ENCODE results near the gene SGCE.

SGCE gene

DNA sequence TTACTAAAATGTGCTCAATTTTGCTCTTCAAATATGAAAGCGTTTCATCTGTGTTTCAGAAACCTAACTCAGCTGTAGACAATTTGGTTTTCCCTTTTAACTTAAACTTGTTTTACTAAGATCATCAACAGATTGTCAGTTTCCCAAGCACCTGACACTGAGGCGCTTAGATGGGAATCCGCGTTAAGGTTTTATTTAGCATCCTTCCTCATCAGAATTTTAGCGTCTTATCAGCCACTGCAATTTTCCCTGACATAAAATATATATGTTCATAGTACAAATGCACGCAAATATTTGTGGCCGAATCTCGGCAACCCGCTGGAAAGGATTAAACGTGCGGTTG, 1.2 kb downstream of the SGCE start:
- no peak for ATAC-seq

DNA sequence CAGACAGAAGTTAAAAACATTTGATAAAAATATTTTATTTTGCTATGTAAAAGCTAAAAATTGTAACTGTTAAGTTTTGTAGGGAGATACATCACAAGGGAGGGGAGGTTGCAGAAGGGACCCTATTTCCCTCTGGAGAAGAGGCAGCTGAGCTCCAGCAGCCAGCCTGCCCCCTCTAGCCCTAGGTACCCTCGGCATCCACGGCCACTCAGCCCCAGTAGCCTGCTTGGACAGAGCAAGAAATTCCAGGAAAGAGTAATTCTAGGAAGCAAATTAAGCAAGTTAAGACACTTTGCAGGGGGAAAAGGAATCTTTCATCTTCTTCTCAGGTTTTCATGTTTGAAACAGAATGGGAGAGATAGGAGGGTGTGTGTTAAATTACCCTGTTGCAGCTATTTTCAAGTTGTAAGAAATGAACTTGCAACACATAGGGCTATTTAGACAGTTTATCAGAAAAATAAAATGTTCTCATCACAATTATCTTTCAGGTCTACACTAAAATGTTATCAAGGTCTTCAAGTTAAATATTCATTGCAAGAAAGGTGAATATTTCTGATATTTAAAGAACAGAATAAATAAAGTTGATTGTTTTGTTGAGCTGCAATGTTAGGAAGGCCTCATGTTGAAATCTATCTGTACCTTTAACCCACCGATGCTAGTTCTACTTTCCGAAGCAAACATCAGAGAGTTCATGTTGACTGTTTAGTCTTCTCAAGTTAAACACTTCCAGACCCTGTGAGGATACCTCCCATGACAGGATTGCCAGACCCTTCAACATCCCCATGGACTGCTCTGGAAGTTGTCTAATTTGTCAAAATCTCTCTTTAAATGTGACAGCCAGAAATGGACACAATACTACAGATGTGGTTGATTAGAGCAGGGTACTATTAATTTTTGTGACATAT, 5.5 kb downstream of the SGCE start:
- ATAC-seq = peak; percentile 31
- 0 out of 2 replicates have a peak, but pooled peaks have one; percentile 23 for TF ChIP-seq ZNF8 (CRISPR knock-in tag; IDR thresholded peaks at IDR 0.05)
- TF ChIP-seq ZFP30 (CRISPR knock-in tag; IDR thresholded peaks at IDR 0.05) = no peak

More for the DNA sequence above, 1.2 kb downstream of the SGCE start:
- TF ChIP-seq ZNF70 (CRISPR knock-in tag; IDR thresholded peaks at IDR 0.05) (no peak), ZNF8 (CRISPR knock-in tag; IDR thresholded peaks at IDR 0.05) (no peak), BACH2 (CRISPR knock-in tag; IDR thresholded peaks at IDR 0.05; ENCODE audit: borderline replicate concordance) (no peak), PPARA (CRISPR knock-in tag; IDR thresholded peaks at IDR 0.05; ENCODE audit: borderline replicate concordance) (no peak), RARB (CRISPR knock-in tag; IDR thresholded peaks at IDR 0.05) (no peak), CSDC2 (CRISPR knock-in tag; IDR thresholded peaks at IDR 0.05) (no peak), TCF4 (CRISPR knock-in tag; IDR thresholded peaks at IDR 0.05; ENCODE audit: borderline replicate concordance) (no peak), ZC3H10 (CRISPR knock-in tag; IDR thresholded peaks at IDR 0.05) (no peak), ESRRG (CRISPR knock-in tag; IDR thresholded peaks at IDR 0.05) (no peak), GLIS3 (CRISPR knock-in tag; IDR thresholded peaks at IDR 0.05) (no peak), TOX (CRISPR knock-in tag; IDR thresholded peaks at IDR 0.05; ENCODE audit: borderline replicate concordance) (no peak), ZNF565 (CRISPR knock-in tag; conservative IDR thresholded peaks at IDR 0.05; ENCODE audit: low read depth) (no peak)
- TF ChIP-seq, protein P1, sequence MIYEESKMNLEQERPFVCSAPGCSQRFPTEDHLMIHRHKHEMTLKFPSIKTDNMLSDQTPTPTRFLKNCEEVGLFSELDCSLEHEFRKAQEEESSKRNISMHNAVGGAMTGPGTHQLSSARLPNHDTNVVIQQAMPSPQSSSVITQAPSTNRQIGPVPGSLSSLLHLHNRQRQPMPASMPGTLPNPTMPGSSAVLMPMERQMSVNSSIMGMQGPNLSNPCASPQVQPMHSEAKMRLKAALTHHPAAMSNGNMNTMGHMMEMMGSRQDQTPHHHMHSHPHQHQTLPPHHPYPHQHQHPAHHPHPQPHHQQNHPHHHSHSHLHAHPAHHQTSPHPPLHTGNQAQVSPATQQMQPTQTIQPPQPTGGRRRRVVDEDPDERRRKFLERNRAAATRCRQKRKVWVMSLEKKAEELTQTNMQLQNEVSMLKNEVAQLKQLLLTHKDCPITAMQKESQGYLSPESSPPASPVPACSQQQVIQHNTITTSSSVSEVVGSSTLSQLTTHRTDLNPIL (CRISPR knock-in tag; IDR thresholded peaks at IDR 0.05; ENCODE audit: low read depth) = no peak
- TF ChIP-seq, protein P2, sequence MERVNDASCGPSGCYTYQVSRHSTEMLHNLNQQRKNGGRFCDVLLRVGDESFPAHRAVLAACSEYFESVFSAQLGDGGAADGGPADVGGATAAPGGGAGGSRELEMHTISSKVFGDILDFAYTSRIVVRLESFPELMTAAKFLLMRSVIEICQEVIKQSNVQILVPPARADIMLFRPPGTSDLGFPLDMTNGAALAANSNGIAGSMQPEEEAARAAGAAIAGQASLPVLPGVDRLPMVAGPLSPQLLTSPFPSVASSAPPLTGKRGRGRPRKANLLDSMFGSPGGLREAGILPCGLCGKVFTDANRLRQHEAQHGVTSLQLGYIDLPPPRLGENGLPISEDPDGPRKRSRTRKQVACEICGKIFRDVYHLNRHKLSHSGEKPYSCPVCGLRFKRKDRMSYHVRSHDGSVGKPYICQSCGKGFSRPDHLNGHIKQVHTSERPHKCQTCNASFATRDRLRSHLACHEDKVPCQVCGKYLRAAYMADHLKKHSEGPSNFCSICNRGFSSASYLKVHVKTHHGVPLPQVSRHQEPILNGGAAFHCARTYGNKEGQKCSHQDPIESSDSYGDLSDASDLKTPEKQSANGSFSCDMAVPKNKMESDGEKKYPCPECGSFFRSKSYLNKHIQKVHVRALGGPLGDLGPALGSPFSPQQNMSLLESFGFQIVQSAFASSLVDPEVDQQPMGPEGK (CRISPR knock-in tag; IDR thresholded peaks at IDR 0.05; ENCODE audit: borderline replicate concordance) = no peak
- TF ChIP-seq, protein P3, sequence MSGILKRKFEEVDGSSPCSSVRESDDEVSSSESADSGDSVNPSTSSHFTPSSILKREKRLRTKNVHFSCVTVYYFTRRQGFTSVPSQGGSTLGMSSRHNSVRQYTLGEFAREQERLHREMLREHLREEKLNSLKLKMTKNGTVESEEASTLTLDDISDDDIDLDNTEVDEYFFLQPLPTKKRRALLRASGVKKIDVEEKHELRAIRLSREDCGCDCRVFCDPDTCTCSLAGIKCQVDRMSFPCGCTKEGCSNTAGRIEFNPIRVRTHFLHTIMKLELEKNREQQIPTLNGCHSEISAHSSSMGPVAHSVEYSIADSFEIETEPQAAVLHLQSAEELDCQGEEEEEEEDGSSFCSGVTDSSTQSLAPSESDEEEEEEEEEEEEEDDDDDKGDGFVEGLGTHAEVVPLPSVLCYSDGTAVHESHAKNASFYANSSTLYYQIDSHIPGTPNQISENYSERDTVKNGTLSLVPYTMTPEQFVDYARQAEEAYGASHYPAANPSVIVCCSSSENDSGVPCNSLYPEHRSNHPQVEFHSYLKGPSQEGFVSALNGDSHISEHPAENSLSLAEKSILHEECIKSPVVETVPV (CRISPR knock-in tag; IDR thresholded peaks at IDR 0.05) = no peak

DNA sequence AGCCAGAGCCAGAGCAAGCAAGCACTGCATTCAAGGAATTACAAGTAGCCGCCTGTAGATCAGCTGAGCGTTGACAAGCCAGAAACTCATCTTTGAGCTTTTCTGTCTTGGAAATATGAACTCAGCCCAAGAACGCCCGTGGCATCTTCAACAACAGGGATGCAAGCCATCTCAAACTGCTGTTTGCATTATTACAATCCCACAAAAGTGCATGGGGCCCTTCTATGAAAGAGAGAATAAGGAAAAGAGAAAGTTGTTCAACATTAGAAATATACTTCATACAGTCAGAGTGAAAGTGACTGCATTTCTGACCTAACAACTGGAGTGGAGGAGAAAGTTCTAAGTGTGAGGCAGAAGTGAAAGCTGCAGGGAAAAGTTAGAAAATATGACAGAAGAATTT, 6.5 kb downstream of the SGCE start:
- ATAC-seq = peak; percentile 27
- 0 out of 2 replicates have a peak, but pooled peaks have one; percentile 46 for TF ChIP-seq ZFP30 (CRISPR knock-in tag; IDR thresholded peaks at IDR 0.05)
- TF ChIP-seq, protein P4, sequence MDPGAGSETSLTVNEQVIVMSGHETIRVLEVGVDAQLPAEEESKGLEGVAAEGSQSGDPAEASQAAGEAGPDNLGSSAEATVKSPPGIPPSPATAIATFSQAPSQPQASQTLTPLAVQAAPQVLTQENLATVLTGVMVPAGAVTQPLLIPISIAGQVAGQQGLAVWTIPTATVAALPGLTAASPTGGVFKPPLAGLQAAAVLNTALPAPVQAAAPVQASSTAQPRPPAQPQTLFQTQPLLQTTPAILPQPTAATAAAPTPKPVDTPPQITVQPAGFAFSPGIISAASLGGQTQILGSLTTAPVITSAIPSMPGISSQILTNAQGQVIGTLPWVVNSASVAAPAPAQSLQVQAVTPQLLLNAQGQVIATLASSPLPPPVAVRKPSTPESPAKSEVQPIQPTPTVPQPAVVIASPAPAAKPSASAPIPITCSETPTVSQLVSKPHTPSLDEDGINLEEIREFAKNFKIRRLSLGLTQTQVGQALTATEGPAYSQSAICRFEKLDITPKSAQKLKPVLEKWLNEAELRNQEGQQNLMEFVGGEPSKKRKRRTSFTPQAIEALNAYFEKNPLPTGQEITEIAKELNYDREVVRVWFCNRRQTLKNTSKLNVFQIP (CRISPR knock-in tag; IDR thresholded peaks at IDR 0.05; ENCODE audit: borderline replicate concordance, low read depth) = no peak

DNA sequence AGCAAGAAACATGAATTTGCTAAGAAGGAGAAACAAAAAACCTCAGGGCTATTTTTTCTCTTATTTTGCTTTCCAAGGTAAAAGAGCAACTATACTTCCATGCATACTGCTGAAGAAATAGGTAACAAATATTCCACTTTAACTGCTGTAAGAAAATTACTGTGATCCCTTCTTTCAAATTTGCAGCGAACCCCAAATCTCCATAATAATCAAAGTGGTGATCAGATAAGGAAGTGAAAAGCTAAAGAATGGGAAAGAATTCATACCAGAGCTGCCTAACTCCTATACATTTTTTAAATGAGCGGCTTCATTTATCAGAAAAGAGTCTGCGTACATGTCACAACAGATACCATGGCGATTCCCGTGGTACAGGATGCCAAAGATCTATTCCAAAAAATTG, 7.2 kb downstream of the SGCE start:
- ATAC-seq = no peak
- no peak for TF ChIP-seq ZC3H10 (CRISPR knock-in tag; IDR thresholded peaks at IDR 0.05)
- TF ChIP-seq GLIS3 (CRISPR knock-in tag; IDR thresholded peaks at IDR 0.05) = no peak
- TF ChIP-seq ESRRG (CRISPR knock-in tag; IDR thresholded peaks at IDR 0.05) = no peak
- TF ChIP-seq OSR1 (CRISPR knock-in tag; IDR thresholded peaks at IDR 0.05) = no peak
- TF ChIP-seq, protein P4 (CRISPR knock-in tag; IDR thresholded peaks at IDR 0.05; ENCODE audit: borderline replicate concordance, low read depth) = no peak
- TF ChIP-seq ZNF8 (CRISPR knock-in tag; IDR thresholded peaks at IDR 0.05) = no peak
- TF ChIP-seq, protein P5, sequence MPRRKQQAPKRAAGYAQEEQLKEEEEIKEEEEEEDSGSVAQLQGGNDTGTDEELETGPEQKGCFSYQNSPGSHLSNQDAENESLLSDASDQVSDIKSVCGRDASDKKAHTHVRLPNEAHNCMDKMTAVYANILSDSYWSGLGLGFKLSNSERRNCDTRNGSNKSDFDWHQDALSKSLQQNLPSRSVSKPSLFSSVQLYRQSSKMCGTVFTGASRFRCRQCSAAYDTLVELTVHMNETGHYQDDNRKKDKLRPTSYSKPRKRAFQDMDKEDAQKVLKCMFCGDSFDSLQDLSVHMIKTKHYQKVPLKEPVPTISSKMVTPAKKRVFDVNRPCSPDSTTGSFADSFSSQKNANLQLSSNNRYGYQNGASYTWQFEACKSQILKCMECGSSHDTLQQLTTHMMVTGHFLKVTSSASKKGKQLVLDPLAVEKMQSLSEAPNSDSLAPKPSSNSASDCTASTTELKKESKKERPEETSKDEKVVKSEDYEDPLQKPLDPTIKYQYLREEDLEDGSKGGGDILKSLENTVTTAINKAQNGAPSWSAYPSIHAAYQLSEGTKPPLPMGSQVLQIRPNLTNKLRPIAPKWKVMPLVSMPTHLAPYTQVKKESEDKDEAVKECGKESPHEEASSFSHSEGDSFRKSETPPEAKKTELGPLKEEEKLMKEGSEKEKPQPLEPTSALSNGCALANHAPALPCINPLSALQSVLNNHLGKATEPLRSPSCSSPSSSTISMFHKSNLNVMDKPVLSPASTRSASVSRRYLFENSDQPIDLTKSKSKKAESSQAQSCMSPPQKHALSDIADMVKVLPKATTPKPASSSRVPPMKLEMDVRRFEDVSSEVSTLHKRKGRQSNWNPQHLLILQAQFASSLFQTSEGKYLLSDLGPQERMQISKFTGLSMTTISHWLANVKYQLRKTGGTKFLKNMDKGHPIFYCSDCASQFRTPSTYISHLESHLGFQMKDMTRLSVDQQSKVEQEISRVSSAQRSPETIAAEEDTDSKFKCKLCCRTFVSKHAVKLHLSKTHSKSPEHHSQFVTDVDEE (CRISPR knock-in tag; IDR thresholded peaks at IDR 0.05) = no peak
- TF ChIP-seq BACH2 (CRISPR knock-in tag; IDR thresholded peaks at IDR 0.05; ENCODE audit: borderline replicate concordance) = no peak
- TF ChIP-seq, protein P2 (CRISPR knock-in tag; IDR thresholded peaks at IDR 0.05; ENCODE audit: borderline replicate concordance) = no peak
- no peak for TF ChIP-seq TOX (CRISPR knock-in tag; IDR thresholded peaks at IDR 0.05; ENCODE audit: borderline replicate concordance)
- TF ChIP-seq, protein P3 (CRISPR knock-in tag; IDR thresholded peaks at IDR 0.05) = no peak
- TF ChIP-seq RARB (CRISPR knock-in tag; IDR thresholded peaks at IDR 0.05) = no peak
